GM18508 (cell line): Measurements from ENCODE around the gene TRPC4AP.
"Not testable (repeated sequence)": the region's sequence is repeated elsewhere in the genome, so short reads cannot be mapped to it uniquely, and the experiment has no call there.

Experiments used
- ATAC-seq: cut with Tn5 transposase; IDR thresholded peaks from one replicate; pipeline ENCODE4 v1.9.1; 2021; ENCODE audit warnings: moderate number of reproducible peaks; ENCODE audit not compliant: insufficient read depth, unreplicated experiment

The TRPC4AP gene

GRCh38 chr20:35104685-35105295 lies 12.2 kb upstream of the TRPC4AP start:
- ATAC-seq = no peak

- no peak for ATAC-seq
Measured at GRCh38 chr20:35101620-35102019, 9.0 kb upstream of the TRPC4AP start.

- no peak for ATAC-seq
Measured at GRCh38 chr20:35093267-35093884, 769 bp upstream of the TRPC4AP start.

- no peak for ATAC-seq
Measured at GRCh38 chr20:35091816-35092523, 637 bp downstream of the TRPC4AP start.

- ATAC-seq = no peak
Measured at GRCh38 chr20:35088231-35089145, 4.1 kb downstream of the TRPC4AP start.

- no peak for ATAC-seq
Measured at GRCh38 chr20:35087791-35088190, 4.8 kb downstream of the TRPC4AP start.

- no peak for ATAC-seq
Measured at GRCh38 chr20:35087355-35087754, 5.3 kb downstream of the TRPC4AP start.

- ATAC-seq = no peak
Measured at GRCh38 chr20:35085477-35086225, 7.0 kb downstream of the TRPC4AP start.

- ATAC-seq = no peak
Measured at GRCh38 chr20:35084998-35085397, 7.6 kb downstream of the TRPC4AP start.

GRCh38 chr20:35080348-35080642 lies 12.3 kb downstream of the TRPC4AP start:
- not testable (repeated sequence) for ATAC-seq

GRCh38 chr20:35079472-35080347 lies 12.9 kb downstream of the TRPC4AP start:
- no peak for ATAC-seq

GRCh38 chr20:35077872-35078271 lies 14.7 kb downstream of the TRPC4AP start:
- no peak for ATAC-seq

- ATAC-seq = no peak
Measured at GRCh38 chr20:35077341-35077740, 15.3 kb downstream of the TRPC4AP start.

- ATAC-seq = not testable (repeated sequence)
Measured at GRCh38 chr20:35071436-35072153, 21.0 kb downstream of the TRPC4AP start.

GRCh38 chr20:35066194-35066593 lies 26.4 kb downstream of the TRPC4AP start:
- no peak for ATAC-seq

GRCh38 chr20:35065181-35065580 lies 27.4 kb downstream of the TRPC4AP start:
- ATAC-seq = no peak

GRCh38 chr20:35063168-35063567 lies 29.4 kb downstream of the TRPC4AP start:
- no peak for ATAC-seq

GRCh38 chr20:35062478-35062877 lies 30.1 kb downstream of the TRPC4AP start:
- ATAC-seq = no peak

- no peak for ATAC-seq
Measured at GRCh38 chr20:35060168-35060567, 32.4 kb downstream of the TRPC4AP start.
